Fibroblast of lung (primary cell): ENCODE data around the gene ANKRD6. TPM values are rescaled to one million over a fixed set of nuclear protein-coding genes. Genes with fewer than 3 reads are reported as not detected.

Source experiments
- DNase-seq, 2 donors: peaks; one replicate each; pipeline versions ENCODE4 v3.0.0 to v3.0.0-alpha.2; 2010; ENCODE audit warnings: low read depth in 2 of 2
- H2AFZ ChIP-seq: 2 replicates; pipeline ENCODE4 v1.5.1; 2012; ENCODE audit warnings: low read length, control low read depth, inconsistent platforms
- H3K27ac ChIP-seq: 2 replicates; pipeline ENCODE4 v1.5.1; 2011; ENCODE audit warnings: low read length, control low read depth; ENCODE audit not compliant: insufficient read depth
- H3K27me3 ChIP-seq: 2 replicates; pipeline ENCODE4 v1.5.1; 2011; ENCODE audit warnings: mild to moderate bottlenecking, low read length; ENCODE audit not compliant: control insufficient read depth, insufficient read depth
- H3K36me3 ChIP-seq: 2 replicates; pipeline ENCODE4 v1.5.1; 2011; ENCODE audit warnings: low read length; ENCODE audit not compliant: control insufficient read depth, insufficient read depth
- H3K4me1 ChIP-seq: 2 replicates; pipeline ENCODE4 v1.5.1; 2011; ENCODE audit warnings: low read length; ENCODE audit not compliant: control insufficient read depth, insufficient read depth; ENCODE audit errors: extremely low read depth
- H3K4me2 ChIP-seq: 2 replicates; pipeline ENCODE4 v1.5.1; 2011; ENCODE audit warnings: low read length, control low read depth; ENCODE audit not compliant: insufficient read depth; ENCODE audit errors: extremely low read depth
- H3K4me3 ChIP-seq, 4 experiments: fragments of 200-600 bp in 1 of 4; sonication (generic) in 1 of 4; replicated peaks in 1 of 4; 2 replicates each; pipeline ENCODE4 v1.5.1; 2011 to 2016; ENCODE audit warnings: low read length in 4 of 4, low read depth in 3 of 4, mild to moderate bottlenecking in 3 of 4, control low read depth in 2 of 4, inconsistent platforms in 1 of 4, mixed read lengths in 1 of 4; ENCODE audit not compliant: insufficient read depth in 1 of 4; ENCODE audit errors: control extremely low read depth in 1 of 4
- H3K79me2 ChIP-seq: 2 replicates; pipeline ENCODE4 v1.5.1; 2012; ENCODE audit warnings: mild to moderate bottlenecking, low read length, inconsistent platforms; ENCODE audit not compliant: control insufficient read depth, insufficient read depth
- H3K9ac ChIP-seq: 2 replicates; pipeline ENCODE4 v1.5.1; 2011; ENCODE audit warnings: mild to moderate bottlenecking, low read length, control low read depth; ENCODE audit not compliant: insufficient read depth
- H3K9me3 ChIP-seq: 2 replicates; pipeline ENCODE4 v1.5.1; 2012; ENCODE audit warnings: low read depth, low read length; ENCODE audit not compliant: control insufficient read depth, insufficient read depth
- H4K20me1 ChIP-seq: 2 replicates; pipeline ENCODE4 v1.5.1; 2011; ENCODE audit warnings: low read length; ENCODE audit not compliant: control insufficient read depth, insufficient read depth; ENCODE audit errors: extremely low read depth
- CTCF ChIP-seq, 2 donors: IDR thresholded peaks in 1 of 2; conservative IDR thresholded peaks in 1 of 2; 1 replicate in 1 of 2; 2 replicates in 1 of 2; pipeline ENCODE4 v1.5.1; 2011 to 2012; ENCODE audit warnings: low read length in 2 of 2, control low read depth in 1 of 2, inconsistent platforms in 1 of 2, low read depth in 1 of 2, mild to moderate bottlenecking in 1 of 2
- EZH2 ChIP-seq: IDR thresholded peaks from 2 replicates; pipeline ENCODE4 v1.5.1; 2012; ENCODE audit warnings: low read length, control low read depth, mild to moderate bottlenecking; ENCODE audit errors: missing control alignments
- polyA plus RNA-seq, 2 donors: library from polyadenylated mRNA; depleted of rRNA in 1 of 2; stranded (reverse) in 1 of 2; unstranded in 1 of 2; fragments of >200 nt; gene quantifications; 2 replicates each; pipeline ENCODE4 v1.2.1, GENCODE V29; 2011 to 2012; ENCODE audit warnings: missing spikeins in 1 of 2
- total RNA-seq: library from RNA; depleted of rRNA; stranded (reverse); fragments of >200 nt; gene quantifications from 2 replicates; pipeline ENCODE4 v1.2.1, GENCODE V29; 2014

ANKRD6 gene
- total and polyA plus RNA-seq, 2 donors (not counting 1 experiment from before 2014, with no cell fraction given), result 0.39 to 2.3 TPM

- Histone ChIP-seq H3K27ac (no peak overlapping the region), H3K9me3 (no peaks in the 10 kb centered on the region), H3K4me2 (no peak overlapping the region), H3K9ac (no peak overlapping the region), H3K27me3 (no peaks in the 10 kb centered on the region), H3K79me2 (no peaks in the 10 kb centered on the region), H4K20me1 (no peaks in the 10 kb centered on the region), H3K4me3 (no peak overlapping the region), H2AFZ (no peak overlapping the region), H3K4me1 (no peaks in the 10 kb centered on the region), H3K36me3 (peaks cover 8% of the 10 kb centered on the region)
- no peak for DNase-seq
- no peak for TF ChIP-seq EZH2
- no peak for TF ChIP-seq CTCF (conservative IDR thresholded peaks at IDR 0.05 in 1 of 2, IDR thresholded peaks at IDR 0.05 in 1 of 2; ENCODE audit: low read depth in 1 of 2, low read length in 2 of 2)
Measured at GRCh38 chr6:89681983-89682564, 249.1 kb downstream of the ANKRD6 start.

- no peaks in the 10 kb centered on the region for H3K9me3 ChIP-seq
Measured at GRCh38 chr6:89682991-89683390, 250.0 kb downstream of the ANKRD6 start.

More at GRCh38 chr6:89682991-89683390, 250.0 kb downstream of the ANKRD6 start:
- H3K36me3 ChIP-seq, result peaks cover 8% of the 10 kb centered on the region
- H3K27me3 ChIP-seq, result no peaks in the 10 kb centered on the region
- H2AFZ ChIP-seq, result no peak overlapping the region
- no peak for DNase-seq
- no peak overlapping the region for H3K4me3 ChIP-seq
- no peak overlapping the region for H3K27ac ChIP-seq
- no peak overlapping the region for H3K4me2 ChIP-seq
- H3K79me2 ChIP-seq, result no peaks in the 10 kb centered on the region
- TF ChIP-seq CTCF (conservative IDR thresholded peaks at IDR 0.05 in 1 of 2, IDR thresholded peaks at IDR 0.05 in 1 of 2; ENCODE audit: low read depth in 1 of 2, low read length in 2 of 2) (no peak), EZH2 (no peak)
- no peaks in the 10 kb centered on the region for H3K4me1 ChIP-seq
- no peak overlapping the region for H3K9ac ChIP-seq
- no peaks in the 10 kb centered on the region for H4K20me1 ChIP-seq

Other genes starting within 250 kb of the ANKRD6 start
- gene GABRR1, start 215.8 kb upstream of the ANKRD6 start, total RNA-seq, result not detected in 2 replicates
- gene GABRR1, start 215.8 kb upstream of the ANKRD6 start, polyA plus RNA-seq, result not detected in 2 replicates
- gene GABRR2, start 117.9 kb upstream of the ANKRD6 start, total RNA-seq, result 0.17 and 0.26 TPM in 2 replicates
- 0.05 TPM in 2 replicates for gene GABRR2, start 117.9 kb upstream of the ANKRD6 start, polyA plus RNA-seq
- 22.6 and 27.6 TPM in 2 replicates for gene UBE2J1, start 80.4 kb upstream of the ANKRD6 start, total RNA-seq
- 45.1 and 53.6 TPM in 2 replicates for gene UBE2J1, start 80.4 kb upstream of the ANKRD6 start, polyA plus RNA-seq
- gene RRAGD, start 20.9 kb upstream of the ANKRD6 start, total RNA-seq, result 1.8 TPM in 2 replicates
- 0.07 and 0.08 TPM in 2 replicates for gene RRAGD, start 20.9 kb upstream of the ANKRD6 start, polyA plus RNA-seq
- gene LYRM2, start 205.6 kb downstream of the ANKRD6 start, total RNA-seq, result 23.4 and 27.4 TPM in 2 replicates
- 57.4 and 66.1 TPM in 2 replicates for gene LYRM2, start 205.6 kb downstream of the ANKRD6 start, polyA plus RNA-seq